HG03521 (cell line): ENCODE data around the gene STAT5B.

Experiments used
- ATAC-seq: cut with Tn5 transposase; IDR thresholded peaks from one replicate; pipeline ENCODE4 v1.9.1; 2021; ENCODE audit warnings: mild to moderate bottlenecking, moderate library complexity; ENCODE audit not compliant: unreplicated experiment

Gene STAT5B

DNA sequence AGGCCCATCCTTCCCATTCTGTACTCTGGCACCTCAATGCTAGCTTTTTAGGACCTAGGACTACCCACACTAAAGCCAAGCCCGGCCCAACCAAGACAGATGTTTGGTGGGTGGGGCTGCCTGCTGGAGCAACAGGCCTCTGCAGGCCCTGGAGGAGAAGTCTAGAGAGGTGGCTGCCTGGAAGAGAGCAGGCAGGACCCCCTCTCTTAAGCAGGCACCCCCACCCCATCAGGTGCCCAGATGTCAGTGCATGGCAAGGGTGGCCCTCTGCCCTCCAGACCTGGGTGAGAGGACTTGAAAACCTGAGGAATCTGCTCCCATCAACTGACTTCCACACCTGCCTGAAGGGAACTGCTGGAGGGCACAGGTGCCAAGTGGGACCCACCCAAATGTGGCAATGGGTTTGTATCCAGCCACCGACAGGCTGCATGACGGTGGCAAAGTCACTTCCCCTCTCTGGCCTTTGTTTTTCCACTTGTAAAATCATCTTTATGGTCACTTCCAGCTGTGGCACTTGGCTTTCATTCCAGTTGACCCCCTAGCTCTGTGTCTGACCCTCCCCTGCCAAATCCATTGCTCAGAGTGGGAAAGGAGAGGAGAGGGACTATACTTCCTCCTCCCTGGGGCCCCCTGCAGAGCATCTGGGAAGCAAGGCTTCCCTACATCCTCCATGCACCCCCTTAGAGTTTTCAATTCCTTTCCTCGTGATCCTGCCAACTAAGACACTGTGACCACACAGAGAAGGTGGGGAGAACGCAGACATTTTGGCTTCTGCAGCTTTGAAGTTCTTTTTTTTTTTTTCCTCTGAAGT, 10.4 kb upstream of the STAT5B start:
- ATAC-seq = no peak

GRCh38 chr17:42285346-42286050, 9.3 kb upstream of the STAT5B start:
- no peak for ATAC-seq

DNA sequence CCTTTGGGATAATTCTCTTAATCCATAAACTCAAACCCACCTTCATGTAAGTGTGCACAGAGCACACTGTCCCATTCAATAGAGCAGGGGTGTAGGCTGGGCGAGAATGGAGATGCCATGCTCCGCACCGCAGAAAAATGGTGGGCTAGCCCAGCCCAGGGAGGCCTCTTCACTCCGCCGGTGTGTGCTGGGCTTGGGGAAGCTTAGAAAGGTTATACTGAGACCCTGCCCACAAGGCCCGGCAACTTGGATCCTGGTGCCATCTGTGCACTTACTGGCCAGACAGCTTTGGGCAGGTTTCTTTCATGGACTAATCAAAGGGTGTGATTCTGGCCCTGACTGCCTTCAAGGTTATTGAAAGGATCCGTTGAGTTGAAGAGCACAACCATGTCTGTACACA, 8.4 kb upstream of the STAT5B start:
- ATAC-seq = no peak

DNA sequence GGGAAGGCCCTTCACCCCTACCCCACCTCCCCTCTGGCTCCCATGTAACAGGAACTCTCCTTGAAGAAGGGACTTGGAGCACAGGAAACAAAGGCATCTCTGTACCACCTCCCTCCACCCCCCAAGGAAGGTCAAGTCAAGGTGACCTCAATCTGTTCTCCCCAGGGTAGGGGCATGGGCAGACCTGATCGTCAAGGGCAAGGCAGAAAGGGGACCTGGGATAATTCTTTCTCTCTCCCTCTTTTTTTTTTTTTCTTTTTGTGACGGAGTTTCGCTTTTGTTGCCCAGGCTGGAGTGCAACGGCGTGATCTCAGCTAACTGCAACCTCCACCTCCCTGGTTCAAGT, 7.8 kb upstream of the STAT5B start:
- no peak for ATAC-seq

DNA sequence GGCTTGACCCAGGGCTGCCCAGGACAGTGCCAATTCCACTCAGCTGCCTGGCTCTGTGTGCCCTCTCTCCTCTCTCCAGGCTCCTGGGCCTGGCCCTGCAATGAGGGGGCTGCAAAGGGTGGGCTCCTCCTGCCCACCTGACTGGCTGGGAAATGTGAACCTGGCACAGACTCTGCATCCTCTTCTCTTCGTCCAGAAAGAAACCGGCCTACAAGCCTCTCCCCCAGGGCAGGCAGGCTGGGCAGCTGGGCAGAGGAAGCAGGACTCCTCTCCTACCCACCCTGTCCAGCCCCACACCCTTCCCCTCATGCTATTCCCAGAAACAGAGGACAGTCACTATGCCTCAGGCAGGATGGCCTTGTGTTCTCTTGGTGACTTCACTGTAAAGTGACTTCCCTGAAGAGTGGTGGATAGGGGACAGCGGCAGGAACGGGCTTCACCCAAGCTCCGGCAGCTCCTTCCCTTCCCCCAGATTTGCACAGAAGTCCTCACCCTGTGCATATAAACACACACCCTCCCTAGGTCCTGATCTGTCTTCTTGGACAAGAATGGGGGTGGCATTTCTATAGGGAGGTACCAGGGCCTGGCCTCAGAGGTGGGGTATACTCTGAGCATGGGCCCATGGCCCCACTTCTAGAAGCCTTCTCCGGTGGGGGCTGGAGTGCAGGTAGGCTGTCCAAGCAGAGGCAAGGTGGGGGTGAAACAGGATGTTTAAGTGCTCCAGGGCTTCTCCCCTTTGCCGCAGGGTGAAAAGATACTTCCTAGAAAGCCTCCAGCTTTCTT, 7.2 kb upstream of the STAT5B start:
- ATAC-seq = no peak

DNA sequence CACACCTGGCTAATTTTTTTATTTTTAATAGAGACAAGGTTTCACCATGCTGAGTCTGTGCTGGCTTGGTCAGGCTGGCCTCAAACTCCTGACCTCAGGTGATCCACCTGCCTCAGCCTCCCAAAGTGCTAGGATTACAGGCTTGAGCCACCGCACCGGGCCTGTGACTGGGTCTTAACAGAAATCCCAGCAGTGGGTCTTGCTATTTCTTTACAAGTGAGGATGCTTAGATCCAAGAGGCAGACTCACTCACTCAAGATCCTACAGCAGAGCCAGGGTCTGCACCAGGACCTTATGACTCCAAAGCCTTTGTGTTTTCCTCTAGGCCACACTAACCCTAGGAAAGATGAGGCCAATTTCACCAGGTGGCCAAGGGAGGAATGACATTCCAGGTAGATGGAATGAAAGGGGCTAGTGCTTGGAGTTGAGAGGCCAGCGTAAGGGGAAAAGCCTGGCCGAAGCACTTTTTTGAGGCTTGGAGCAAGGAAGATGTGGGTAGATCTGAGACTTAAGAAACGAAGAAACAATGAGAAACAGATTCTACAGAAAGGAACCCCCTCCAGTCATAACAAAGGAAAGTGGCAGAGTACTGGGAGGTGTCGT, 6.4 kb upstream of the STAT5B start:
- ATAC-seq = no peak

DNA sequence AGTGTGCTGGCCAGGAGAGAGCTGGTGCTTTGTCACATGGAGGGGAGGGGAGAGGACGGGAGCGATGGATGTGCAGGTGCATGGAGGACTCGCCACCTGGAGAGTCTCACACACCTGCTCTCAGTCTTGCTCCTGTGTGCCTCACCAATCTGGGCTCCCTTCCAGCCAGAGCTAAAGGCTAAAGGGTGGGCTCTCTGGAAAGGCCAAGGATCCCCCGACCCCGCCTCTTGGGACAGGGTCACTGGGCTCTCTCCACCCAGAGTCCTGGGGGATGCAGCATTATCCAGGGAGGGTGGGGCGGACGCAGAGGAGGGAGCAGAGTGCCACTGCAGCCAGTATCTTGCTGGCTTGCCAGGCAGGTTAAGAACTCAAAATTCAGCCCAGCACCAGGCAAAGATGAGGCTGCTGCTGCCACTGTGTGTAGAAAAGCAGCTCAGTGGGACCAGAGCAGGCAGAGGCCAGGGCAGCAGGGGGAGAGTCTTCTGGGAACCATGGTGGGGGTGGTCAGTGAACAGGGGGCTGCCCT, 5.4 kb upstream of the STAT5B start:
- no peak for ATAC-seq

- ATAC-seq = no peak
Observed at GRCh38 chr17:42279776-42280630, 3.8 kb upstream of the STAT5B start.

- ATAC-seq = no peak
Observed at GRCh38 chr17:42277342-42277712, 1.1 kb upstream of the STAT5B start.

DNA sequence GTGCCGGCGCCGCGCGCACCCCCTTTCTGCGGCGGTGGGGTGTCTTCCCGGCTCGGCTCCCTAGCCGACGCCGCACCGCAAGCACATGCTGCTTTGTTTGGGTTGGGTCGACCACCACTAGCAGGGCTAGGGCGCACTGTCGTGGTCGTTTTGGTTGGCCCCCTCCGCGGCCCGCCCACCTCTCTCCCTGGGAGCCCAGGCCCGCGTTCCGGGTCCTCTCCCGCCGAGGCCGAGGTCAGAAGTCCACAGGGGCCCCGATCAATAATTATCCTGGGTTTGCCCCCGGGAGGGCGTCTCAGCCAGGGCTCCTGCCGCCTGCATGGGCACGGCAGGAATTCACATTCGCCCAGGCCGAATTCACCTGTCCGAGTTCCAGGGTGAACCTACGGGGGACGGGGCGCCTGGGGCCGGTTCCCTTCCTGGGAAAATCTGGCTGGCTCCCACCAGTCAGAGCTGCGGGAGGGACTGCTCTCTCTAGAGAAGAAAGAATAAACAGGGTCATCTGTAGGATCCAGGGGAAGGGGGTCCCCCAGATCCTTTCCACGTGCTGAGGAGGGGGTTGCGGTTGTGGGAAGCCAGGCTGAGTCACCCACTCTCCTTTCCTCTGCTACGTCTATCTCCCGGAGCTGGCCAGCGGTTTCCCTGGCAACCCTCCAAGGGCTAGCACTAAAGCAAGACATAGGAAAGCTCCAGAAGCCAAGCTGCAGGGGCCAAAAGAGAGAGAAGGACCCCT, 584 bp upstream of the STAT5B start:
- ATAC-seq = peak; percentile 18

DNA sequence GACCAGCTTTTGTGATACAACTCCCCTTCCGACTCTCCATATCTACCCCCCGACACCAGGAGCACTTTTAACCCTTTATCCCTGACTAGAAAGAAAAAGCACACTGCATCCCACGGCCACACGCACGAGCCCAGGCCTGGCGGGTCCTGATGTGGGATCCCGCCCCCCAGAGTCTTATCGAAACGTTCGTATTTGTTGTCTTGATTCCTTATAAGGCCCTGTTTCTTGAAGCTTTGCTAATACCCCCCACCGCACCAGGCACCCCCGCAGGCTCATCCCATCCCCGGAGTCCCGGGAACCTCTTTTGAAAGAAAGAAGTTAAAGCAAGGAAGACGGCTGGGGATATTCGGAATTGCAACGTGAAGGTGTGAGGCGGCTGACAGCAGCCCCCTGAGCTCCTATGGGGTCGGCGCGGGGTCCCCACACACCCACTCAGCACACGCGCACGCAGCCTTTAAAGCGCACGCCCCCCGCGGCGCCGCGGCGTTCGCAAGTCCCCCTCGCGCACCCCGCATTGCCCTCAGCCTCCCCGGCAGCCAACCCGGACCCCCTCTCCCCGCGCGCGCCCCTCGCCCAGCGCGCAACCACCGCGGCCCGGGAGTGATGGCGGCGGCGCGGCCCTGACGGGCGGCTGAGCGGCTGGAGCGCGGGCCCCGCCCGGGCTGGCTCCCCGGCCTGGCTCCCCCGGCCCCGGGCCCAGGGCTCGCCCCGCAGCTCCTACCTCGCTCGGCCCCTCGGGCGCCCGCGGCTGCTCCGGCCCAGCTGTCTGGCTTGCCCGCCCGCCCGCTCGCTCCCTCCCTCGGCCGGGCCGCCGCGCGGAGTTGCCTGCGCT, 448 bp downstream of the STAT5B start:
- peak; percentile 52 for ATAC-seq

GRCh38 chr17:42274812-42275526, 1.2 kb downstream of the STAT5B start:
- ATAC-seq = no peak

DNA sequence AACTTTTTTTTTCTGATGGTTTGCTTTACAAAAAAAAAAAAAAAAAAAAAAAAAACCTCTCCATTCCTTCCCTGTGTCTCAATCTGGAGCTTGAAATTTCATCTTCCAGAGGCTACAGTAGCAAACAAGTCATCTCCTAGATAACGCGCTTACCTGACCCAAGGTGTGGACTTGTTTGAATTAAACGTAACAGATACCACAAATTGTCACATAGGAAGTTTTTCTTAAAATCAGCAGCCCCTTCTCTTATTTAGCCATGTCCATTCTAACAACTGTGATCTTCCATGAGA, 2.0 kb downstream of the STAT5B start:
- no peak for ATAC-seq

DNA sequence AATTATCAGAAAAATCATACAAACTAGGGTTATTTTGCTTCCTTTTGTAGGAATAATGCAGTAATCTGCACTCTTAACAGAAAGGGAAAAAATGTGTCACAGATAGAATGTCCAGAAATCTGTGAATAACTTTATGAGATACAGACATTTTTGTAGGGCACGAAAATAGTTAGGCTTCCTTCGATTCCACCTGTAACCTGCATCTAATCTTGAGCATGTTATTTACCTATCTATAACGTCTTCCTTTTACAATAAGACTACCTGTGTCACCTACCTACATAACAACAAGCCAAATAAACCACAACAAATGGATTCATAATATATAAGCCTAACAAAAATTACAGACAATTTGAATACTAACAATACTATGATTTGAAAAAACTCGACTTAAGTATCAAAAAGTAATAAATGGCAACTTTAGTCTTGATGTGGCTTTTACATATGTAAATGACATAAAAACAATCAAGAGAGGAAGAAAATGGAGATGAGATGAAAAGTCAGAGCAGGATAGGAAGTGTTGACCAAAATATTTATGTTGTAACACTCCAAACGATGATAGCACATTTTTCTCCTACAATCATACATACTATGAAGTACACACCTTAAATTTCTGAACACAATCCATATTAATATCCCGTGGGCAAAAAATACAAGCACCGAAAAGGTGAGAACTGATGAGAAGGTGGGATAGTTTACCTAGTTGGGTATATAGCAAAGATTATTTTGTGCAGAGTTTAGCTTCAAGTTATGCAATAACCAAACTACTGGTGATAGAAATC, 2.5 kb downstream of the STAT5B start:
- ATAC-seq = no peak

GRCh38 chr17:42272162-42272907, 3.9 kb downstream of the STAT5B start:
- no peak for ATAC-seq

- no peak for ATAC-seq
Observed at GRCh38 chr17:42271779-42272035, 4.5 kb downstream of the STAT5B start.
